ENCODE measurements around the gene ISL1.

Gene ISL1

DNA sequence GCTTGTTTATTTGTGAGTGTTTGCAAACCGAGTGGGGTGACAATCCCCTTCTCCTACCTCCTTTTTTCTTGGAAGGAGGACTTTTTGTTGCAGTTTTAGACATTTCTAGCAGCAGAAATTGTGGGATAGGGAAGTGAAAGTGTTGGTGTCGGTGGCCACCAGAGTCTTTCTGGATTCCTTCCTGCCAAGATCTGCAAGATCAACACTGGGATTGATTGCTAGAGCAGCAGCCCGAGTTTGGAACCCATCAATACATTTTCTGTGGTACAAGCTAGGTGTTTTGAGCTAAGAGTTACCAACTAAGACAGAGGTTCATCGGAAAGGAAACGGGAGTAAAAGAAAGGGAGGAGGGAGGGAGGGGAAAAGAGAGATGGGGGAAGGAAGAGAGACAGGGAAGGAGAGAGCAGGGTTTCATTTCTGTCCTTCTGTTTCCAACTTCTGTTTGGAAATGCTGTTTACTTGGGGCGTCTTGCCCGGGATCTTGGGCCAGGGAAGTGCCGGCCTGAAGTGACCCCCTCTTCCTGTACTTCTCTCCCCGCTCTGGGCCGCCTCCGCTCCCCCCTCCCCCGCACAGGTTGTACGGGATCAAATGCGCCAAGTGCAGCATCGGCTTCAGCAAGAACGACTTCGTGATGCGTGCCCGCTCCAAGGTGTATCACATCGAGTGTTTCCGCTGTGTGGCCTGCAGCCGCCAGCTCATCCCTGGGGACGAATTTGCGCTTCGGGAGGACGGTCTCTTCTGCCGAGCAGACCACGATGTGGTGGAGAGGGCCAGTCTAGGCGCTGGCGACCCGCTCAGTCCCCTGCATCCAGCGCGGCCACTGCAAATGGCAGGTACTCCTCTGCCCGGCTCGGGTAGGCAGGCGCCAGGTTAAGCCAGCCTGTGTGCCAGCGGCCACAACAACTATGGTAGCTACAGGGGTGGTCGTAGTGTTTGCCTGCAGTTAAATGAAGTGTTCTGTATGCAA is 4.0 kb downstream of the ISL1 start:
- no peak for DNase-seq (ENCODE audit: low read depth)

DNA sequence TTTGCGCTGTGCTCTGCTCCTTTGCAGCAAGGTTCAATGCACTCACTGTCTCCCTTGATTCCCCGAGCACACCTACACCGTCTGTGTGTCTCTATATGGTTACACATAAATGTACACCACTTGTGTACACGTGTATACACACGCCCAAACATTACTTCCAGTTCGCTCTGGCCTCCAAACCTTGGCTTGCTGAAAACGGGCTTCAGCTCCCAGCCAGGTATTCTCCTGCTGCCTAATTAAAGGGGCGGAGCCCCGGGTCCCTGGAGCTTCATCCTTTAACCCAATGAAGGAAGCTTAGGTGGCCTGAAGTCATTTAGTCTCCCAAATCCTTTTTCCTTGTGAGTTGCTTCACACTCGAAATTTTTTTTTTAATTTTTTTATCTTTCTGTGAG is 4.6 kb downstream of the ISL1 start:
- DNase-seq (ENCODE audit: low read depth): no peak

DNA sequence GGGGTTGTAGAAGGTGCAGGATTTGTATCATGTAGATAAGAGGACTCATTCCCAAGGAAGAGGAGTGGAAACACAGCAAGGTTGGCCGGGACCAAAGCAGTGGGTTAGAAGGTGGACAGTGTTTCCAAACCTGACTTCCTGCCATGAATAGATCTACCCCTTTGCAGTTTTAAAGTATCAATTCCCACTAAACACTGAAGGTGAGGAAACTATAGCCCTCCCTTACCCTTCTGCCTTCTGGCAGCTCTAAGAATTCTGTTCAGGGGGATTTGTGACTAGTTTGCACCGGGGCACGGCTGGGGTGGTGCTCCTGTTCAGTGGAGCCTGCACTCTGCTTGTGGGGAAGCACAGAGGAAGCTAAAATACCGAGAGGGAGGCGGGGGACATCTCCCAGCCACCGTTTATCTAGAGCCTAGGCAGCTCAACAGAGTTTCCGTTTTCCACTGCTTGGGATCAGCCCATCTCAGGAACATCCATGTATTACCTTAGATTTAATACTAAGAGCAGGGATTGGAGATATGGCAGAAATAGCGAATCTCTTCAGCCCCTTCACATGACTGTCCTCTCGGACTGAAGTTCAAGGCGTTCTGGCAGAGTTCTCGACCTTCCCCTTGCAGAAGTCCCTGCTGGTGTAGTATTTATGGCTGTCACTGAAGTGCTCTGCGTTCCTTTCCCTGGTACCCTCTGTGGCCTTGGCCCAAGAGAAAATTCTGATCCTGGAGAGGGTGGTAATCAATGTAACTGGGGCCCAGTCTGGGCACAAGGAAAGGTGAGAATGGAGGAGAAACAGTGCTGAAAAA is 5.4 kb downstream of the ISL1 start:
- no peak for DNase-seq (ENCODE audit: low read depth)

DNA sequence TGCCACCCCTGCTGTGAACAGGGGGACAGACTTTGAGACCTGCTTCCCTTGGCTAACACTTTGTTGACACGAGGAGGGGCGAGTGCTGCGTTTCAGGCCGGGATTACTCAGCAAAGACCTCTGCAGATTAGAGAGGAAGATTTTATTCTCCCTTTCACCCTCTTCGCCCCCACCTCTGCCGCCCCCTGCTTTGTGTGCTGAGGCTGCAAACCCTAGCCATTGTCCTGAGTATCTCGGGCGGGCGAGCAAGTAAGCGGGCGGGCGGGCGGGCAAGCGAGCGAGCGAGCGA is 6.0 kb downstream of the ISL1 start:
- no peak for DNase-seq (ENCODE audit: low read depth)

DNA sequence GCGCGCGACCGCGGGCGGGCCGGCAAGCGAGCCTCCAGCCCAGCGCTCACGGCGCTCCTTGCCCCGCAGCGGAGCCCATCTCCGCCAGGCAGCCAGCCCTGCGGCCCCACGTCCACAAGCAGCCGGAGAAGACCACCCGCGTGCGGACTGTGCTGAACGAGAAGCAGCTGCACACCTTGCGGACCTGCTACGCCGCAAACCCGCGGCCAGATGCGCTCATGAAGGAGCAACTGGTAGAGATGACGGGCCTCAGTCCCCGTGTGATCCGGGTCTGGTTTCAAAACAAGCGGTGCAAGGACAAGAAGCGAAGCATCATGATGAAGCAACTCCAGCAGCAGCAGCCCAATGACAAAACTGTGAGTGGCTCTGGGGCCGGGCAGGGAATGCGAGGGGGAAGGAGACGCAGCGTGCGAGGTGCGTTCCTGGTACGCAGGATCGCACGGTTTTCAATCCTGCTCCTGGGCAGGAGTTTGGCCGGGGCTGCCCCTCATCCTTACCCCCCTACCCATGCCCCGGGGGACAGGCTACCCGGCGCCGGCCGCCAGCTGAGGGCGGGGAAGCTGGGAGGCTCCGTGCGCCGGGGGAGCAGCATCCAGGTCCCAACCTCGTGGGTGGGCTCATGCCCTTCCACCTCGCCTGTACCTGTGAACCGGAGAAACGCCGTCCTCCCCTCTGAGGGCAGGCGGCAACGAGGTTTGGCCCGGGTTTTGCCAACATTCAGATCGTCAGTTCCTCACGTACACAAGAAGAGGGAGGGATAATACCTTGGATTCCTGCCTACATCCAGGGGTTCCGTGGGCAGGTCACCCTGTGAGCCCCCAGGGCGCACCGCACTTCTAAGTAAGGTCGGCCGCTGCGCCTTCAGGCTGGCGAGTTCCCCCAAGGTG is 6.6 kb downstream of the ISL1 start:
- DNase-seq (ENCODE audit: low read depth): no peak

DNA sequence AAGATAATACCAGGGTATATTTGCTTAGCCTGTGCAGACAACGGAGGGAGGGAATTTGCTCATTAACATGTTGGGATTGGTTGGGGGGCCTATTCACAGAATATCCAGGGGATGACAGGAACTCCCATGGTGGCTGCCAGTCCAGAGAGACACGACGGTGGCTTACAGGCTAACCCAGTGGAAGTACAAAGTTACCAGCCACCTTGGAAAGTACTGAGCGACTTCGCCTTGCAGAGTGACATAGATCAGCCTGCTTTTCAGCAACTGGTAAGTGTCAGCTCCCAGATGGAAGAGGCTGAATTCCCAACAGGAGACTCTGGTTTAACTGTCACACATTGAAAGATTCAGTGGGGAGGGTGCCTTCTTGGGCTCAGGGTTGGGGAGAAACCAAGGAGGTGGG is 7.9 kb downstream of the ISL1 start:
- DNase-seq (ENCODE audit: low read depth): no peak

DNA sequence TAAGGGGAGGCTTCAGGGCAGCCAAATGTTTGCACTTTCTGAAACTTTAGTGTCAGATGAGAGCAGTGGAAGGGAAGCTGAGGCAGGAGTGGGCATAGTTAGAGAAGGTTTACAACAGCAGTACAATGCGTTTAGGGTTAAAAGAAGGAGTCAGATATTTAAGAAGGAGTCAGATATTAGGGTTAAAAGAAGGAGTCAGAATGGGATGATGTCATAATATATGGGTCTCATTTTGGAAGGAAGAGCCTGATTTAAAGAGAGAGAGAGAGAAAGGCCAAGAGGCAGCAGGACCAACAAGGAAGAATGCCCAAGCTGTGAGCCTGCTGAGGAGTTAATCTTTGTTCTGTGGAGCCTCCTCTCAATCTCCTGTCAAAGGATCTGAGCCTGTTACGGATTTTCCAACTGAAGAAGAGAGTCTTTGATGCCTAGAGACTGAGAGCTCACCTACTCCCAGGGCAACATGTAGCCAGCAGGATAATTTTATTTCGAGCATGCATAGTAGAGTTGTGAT is 9.5 kb downstream of the ISL1 start:
- DNase-seq (ENCODE audit: low read depth): no peak

DNA sequence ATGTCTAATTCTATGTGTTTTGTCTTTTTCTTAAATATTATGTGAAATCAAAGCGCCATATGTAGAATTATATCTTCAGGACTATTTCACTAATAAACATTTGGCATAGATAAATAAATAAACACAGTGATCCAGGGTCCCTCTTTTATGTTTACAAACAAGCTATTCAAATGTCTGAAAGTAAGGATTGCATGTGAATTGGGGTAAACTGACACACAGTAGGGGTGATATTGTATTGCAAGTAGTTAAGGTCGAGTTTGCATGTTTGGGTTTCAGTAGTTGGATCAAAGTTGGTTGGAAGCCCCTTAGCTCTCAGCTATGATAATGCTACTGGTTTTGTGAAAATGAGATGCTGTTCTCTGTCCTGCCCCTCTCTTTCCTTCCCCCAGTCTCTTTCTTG is 11.4 kb downstream of the ISL1 start:
- DNase-seq (ENCODE audit: low read depth): no peak

DNA sequence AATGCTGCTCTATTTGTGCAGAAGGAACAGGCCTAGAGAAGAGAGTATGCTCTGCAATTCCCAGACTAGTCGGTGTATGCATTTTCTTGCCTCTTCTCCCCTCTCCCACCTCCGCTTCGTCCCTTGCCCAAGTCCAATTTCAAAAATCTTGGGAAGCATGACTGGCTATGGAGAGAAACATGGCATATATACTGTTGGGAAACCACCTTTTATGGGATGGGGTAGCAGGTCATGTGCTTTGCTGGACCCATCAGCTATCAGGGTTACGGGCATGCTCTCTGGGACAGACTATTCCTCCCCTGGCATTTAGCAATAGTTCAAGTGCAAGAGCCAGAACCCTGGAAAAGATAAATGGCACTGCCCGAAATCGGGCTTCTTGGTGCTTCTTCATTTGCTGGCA is 12.0 kb downstream of the ISL1 start:
- no peak for DNase-seq (ENCODE audit: low read depth)

DNA sequence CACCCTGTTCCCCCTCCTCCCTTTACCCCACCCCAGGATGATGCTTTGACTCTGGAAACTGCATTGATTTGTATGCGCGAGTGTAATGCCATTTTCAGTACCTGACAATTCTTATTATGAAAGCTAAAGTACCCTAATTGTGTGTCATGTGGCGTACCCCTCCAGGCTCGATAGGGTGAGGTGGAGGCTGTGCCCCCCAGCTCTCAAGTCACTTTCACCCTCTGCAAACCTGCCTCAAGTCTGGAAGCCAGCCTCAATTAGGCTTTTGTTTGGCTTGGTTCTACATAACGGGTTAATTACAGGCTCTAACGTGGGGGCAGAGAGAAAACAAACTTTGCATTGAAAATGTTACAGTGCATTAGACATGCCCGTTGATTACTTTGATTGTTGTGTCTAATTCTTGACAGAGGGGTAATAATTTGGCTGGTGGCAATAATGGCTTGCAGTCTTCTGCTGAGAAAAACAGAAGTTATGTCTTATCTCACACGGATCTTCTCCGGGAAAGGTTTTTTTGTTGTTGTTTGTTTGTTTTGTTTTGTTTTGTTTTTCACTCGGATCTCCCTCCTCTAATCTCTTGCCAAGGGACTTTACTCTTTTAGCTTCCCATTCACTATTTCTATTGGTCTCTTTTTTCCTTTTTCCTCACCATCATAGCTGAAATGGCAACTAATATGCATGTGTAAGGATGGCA is 12.6 kb downstream of the ISL1 start:
- DNase-seq (ENCODE audit: low read depth): no peak

DNA sequence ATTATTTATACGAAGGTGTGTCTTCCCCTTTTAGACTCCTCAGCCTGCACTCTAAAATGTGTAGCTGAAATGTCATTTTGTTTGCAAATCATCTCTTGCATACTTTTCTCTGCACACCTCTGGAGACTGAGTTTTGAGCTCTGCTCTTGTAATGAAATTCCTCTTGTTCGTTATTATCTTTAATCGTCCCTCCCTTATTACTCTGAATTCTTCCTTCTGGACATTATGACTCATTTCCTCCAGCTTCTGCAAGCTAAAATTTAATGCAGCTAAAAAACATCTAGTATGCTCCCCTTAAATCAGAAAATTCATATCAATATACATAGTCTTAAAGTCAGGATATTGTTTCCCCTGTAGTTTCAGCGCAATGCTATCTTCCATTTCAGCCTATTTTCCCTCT is 13.5 kb downstream of the ISL1 start:
- no peak for DNase-seq (ENCODE audit: low read depth)

DNA sequence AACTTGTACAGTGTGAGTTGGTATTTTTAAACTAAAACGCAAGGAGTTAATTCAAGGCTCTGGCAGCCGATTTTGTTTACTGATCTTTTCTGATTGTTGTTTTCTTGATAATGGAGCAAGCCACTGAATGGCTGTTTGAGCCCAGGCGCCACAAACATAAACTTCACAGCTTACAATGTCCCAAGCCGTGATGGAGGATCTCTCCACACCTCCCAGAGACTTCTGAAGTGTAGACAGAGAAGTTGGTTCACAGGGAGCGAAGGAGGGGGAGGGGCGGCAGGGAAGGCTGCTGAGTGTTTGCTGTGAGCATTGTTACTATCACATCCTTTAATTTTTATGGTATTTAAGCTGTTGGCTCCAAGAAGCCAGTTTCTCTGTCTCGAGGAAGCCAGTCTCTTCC is 14.7 kb downstream of the ISL1 start:
- no peak for DNase-seq (ENCODE audit: low read depth)

DNA sequence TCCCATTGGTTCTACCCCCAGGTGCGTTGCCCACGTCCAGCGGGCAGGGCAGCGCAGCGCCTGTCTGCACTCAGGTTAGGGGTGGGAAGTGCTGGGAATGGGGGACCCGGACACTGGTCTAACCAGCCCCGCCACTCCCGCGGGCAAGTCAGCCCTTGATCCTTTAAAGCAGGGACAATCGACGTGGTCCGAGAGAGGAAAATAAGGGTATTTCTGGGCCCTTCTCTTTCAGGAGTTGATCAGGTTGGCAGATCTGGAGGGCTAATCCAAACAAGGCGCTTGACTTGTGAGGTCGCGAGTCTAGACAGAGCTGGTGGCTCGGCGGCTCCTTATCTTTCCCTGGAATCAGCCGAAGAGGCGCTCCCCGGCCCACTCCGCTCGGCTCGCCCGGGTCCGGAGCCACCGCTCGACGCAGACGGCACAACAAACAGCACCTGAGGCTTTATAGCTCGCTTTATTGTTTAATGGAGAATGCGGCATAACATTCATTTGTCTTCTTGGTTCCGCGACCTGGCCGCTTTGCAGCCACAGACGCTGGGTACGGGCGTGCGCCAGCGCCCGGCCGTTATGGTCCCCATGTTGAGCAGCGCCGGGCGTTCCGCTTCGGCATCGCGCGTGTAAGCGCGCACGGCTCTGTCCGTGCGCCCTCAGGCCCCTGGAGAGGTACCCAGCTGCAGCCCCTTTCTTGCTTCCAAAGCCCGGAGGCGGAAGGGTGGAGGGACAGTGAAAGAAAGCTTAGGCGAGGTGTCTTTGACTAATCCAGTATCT is 15.8 kb downstream of the ISL1 start:
- DNase-seq (ENCODE audit: low read depth): no peak

DNA sequence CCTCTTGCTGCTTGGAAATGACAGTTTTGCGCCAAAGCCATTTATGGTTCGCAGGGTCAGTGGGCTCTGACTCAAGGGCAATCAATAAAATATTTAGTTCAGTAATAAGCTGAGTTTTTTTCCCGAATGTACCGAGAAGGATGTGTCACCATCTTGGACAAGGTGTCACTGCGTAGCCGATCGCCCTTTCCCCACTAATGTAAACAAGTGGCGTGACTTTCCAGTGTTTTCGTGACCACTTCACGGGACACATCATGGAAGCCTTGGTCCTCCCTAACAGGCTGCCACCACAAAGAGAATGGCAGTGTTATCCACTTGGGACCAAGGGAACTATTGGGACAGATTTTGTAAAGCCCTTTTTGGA is 16.4 kb downstream of the ISL1 start:
- no peak for DNase-seq (ENCODE audit: low read depth)

DNA sequence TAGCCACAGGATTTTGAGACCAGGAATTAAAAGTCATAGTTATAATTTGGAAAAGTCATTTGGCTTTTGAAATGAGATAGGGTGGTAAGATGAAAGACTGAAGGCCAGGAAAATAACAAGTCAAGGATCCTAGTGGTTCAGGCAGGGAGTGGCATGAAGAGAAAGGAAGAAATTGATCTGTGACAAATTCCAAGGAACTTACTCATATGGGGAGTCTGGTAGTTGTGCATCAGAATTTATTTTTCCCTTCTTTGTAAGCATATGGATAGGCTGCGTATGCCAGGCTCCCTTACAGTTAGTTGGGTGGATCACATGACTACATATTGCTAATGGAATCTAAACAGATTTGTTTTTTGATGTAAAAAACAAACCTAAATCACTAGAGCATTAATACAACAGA is 21.0 kb downstream of the ISL1 start:
- no peak for DNase-seq (ENCODE audit: low read depth)

DNA sequence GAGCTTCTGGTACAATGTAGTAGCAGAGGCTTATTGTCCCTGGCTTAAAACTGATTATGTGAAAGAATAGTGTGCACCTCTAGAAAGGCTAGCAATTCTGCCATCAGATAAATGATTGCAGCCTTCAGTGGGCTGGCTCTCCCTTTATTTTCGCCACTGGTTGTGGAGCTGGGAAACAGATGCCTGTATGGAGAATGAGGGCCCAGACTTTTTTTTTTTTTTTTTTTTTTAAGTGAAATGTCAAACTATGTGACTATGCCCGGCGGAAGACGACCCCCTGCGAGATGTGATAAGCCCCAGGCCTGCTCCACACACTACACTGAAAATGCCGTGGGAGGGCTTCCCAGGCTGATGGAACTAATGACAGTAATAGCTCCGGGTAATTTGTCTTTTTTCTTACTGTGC is 28.7 kb downstream of the ISL1 start:
- no peak for DNase-seq (ENCODE audit: low read depth)

DNA sequence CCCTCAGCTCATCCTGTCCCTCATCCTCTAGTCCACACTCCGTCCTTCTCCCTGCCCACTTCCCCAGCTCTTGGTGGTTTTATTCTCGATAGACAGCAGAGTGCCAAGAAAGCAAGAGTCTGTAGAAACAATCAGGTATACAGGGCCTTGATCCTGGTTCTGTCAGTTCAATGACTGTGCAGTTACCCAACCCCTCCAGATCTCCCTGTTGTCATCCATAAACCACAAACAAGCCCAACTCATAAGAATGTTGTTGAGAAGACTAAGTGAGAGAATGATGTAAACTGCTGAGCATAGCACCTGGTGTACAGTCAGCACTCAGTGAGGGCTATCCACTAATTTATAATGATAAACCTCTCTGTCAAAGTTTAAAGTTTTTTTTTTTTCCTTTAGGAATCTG is 31.3 kb downstream of the ISL1 start:
- no peak for DNase-seq (ENCODE audit: low read depth)

DNA sequence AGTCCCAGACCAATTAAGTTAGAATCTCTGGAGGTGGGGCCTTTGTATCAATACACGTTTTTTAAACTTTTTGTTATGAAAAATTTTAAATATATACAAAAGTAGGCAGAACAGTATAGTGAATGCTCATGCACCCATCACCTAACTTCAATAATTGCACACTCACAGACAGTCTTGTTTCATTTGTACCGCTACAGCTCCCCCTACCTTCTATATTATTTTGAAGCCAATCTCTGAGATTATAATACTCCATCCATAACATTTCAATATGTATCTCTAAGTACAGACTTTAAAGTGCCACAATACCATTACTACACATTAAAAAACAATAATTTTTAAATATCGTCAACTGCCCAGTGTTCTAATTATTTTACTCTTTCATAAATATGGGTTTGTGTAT is 32.9 kb downstream of the ISL1 start:
- DNase-seq (ENCODE audit: low read depth): no peak

DNA sequence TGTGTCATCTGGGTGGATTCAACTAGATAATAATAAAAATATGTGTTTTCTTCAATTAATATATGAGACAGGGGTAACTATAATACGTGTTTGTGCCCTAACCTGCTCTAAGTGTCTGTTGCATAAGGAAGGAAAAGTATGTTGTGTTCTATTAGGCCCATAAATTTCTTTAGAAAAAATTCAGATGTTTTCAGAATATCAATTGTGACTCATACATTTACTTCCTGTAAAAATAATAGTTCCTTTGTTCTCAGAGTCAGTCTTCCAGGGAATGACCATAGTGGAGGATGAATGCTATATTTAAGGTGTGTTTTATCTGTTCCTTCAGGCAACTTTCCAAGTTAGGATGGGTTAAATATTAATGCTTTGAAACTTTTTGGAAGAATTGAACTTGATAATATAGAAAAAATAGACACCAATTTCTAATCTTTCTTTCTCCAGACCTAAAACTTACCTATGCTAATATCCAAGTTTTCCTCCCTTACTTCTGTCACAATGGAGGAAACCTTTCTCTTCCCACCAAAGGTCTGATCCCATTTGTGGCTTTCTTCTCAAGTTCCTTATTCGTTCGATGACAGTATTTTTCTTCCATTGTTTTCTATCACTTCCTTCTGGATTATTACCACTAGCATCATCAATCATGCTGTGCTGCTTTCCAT is 49.9 kb downstream of the ISL1 start:
- DNase-seq (ENCODE audit: low read depth): no peak

DNA sequence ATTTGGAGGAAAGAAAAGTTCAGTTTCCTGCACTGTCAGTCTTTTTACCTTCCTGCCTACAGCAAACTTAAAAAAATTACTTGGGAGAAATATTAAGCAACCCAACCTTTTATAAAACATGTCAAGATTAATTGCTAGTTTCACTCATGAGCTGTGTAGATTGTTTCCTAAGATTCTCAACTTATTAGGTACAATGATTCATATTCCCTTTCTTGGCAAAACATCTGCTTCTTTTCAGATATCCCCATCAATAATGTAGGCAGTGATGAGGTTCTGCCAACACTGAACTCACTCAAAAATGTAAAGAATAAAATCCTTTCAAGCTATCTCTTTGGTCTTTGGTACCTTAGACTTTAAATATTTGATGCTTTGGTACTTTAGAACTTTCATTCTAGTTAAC is 56.0 kb downstream of the ISL1 start:
- DNase-seq (ENCODE audit: low read depth): no peak
